Activated T-helper 1 cell treated with anti-CD3 and anti-CD28 coated beads, Interleukin-12 subunit alpha, Interleukin-12 subunit beta, Interleukin-2, Interleukin-4 antibody, amounts not matched to agents 30 ng/mL and 10 ng/mL and 1 ng/mL, durations not matched to agents 14 hours and 24 hours and 36 hours (primary cell): ENCODE data around the gene PKNOX2. TPM values are rescaled to one million over a fixed set of nuclear protein-coding genes. Genes with fewer than 3 reads are reported as not detected.

Experiments
- DNase-seq: peaks from one replicate; pipeline ENCODE4 v3.0.0; 2021; ENCODE audit warnings: low spot score
- H3K27ac Mint-ChIP-seq: one replicate; pipeline ENCODE4 v1.8.0; 2021; ENCODE audit warnings: mild to moderate bottlenecking, mixed read lengths
- H3K27me3 Mint-ChIP-seq: one replicate; pipeline ENCODE4 v1.8.0; 2022; ENCODE audit warnings: mild to moderate bottlenecking, moderate library complexity, mixed read lengths; ENCODE audit not compliant: insufficient read depth
- H3K36me3 Mint-ChIP-seq: one replicate; pipeline ENCODE4 v1.8.0; 2021; ENCODE audit warnings: low read depth, mixed read lengths
- H3K4me1 Mint-ChIP-seq: one replicate; pipeline ENCODE4 v1.8.0; 2021; ENCODE audit warnings: low read depth, mixed read lengths
- H3K4me3 Mint-ChIP-seq: one replicate; pipeline ENCODE4 v1.8.0; 2021; ENCODE audit warnings: mild to moderate bottlenecking, moderate library complexity, mixed read lengths
- H3K9me3 Mint-ChIP-seq: one replicate; pipeline ENCODE4 v1.8.0; 2021; ENCODE audit warnings: mixed read lengths
- intact Hi-C: fragments of 100-400 bp; cut with micrococcal nuclease; formaldehyde crosslinking; loops from one replicate; pipeline ENCODE4 v1.15.1; 2024
- total RNA-seq: library from RNA; stranded (reverse); gene quantifications from 2 replicates; pipeline ENCODE4 v1.2.3, GENCODE V29; 2022

PKNOX2 gene
- total RNA-seq, 1 donor from 2014 or later, result not detected

- Mint-ChIP-seq H3K36me3 (no peaks in the 10 kb centered on the region), H3K27me3 (peaks cover 3% of the 10 kb centered on the region), H3K4me1 (no peaks in the 10 kb centered on the region), H3K4me3 (no peak overlapping the region), H3K9me3 (no peaks in the 10 kb centered on the region), H3K27ac (no peak overlapping the region)
- no peak for DNase-seq
- intact Hi-C loops, result no loop called here
Observed at GRCh38 chr11:125271483-125272091, 107.0 kb downstream of the PKNOX2 start.

- Mint-ChIP-seq H3K4me3 (no peak overlapping the region), H3K36me3 (no peaks in the 10 kb centered on the region), H3K27me3 (peaks cover 3% of the 10 kb centered on the region), H3K9me3 (no peaks in the 10 kb centered on the region), H3K27ac (no peak overlapping the region), H3K4me1 (no peaks in the 10 kb centered on the region)
- no peak for DNase-seq
- intact Hi-C loops, result no loop called here
Observed at GRCh38 chr11:125272092-125272491, 107.5 kb downstream of the PKNOX2 start.

DNA sequence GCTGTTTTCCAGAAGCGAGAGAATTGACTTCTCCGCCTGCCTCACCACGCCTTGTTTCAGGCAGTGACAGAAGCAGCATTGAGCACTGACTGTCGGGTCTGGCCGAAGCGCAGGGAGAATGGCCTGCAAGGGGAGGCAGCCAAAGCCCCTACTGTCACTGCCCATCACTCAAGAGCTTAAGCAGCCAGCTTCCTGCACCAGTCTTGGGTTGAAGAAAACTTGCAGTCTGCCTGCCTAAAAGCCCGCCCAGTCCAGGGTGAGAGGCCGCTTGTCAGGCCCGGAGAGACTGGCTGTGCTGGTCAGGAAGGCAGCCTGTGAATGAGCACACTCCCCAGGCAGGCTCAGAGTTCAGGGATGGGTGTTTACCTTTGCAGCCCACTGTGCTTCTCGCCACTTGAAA is 108.3 kb downstream of the PKNOX2 start:
- Mint-ChIP-seq H3K36me3 (no peaks in the 10 kb centered on the region), H3K4me3 (no peak overlapping the region), H3K27ac (no peak overlapping the region), H3K27me3 (peaks cover 3% of the 10 kb centered on the region), H3K9me3 (no peaks in the 10 kb centered on the region), H3K4me1 (no peaks in the 10 kb centered on the region)
- intact Hi-C loops, result no loop called here
- no peak for DNase-seq

- H3K4me1 Mint-ChIP-seq, result no peaks in the 10 kb centered on the region
- H3K4me3 Mint-ChIP-seq, result no peak overlapping the region
- H3K27ac Mint-ChIP-seq, result no peak overlapping the region
- H3K9me3 Mint-ChIP-seq, result no peaks in the 10 kb centered on the region
- intact Hi-C loops, result no loop called here
- peaks cover 3% of the 10 kb centered on the region for H3K27me3 Mint-ChIP-seq
- H3K36me3 Mint-ChIP-seq, result no peaks in the 10 kb centered on the region
- no peak for DNase-seq
Observed at GRCh38 chr11:125273519-125274000, 109.0 kb downstream of the PKNOX2 start.

DNA sequence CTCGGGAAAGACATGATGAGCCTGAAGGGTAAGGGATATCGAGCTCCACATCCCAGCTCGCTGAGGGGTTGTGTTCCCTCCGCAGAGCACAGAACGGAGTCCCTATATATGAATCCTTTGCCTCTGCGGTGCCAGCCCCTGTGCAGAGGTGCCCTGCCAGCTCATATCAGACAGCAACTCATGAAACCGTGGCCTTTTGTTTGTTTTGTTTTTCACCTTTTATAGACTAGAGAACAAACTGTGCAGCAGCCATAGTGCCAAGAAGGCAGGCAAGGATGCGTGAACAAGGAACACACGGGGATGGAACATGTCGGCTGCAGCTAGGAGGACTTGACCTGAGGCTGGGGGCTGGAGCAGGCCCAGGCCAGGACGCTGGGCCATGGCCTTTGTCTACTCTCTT is 109.8 kb downstream of the PKNOX2 start:
- no peak for DNase-seq
- H3K27me3 Mint-ChIP-seq, result peaks cover 3% of the 10 kb centered on the region
- intact Hi-C loops, result no loop called here
- H3K4me1 Mint-ChIP-seq, result no peaks in the 10 kb centered on the region
- H3K27ac Mint-ChIP-seq, result no peak overlapping the region
- no peak overlapping the region for H3K4me3 Mint-ChIP-seq
- H3K36me3 Mint-ChIP-seq, result no peaks in the 10 kb centered on the region
- no peaks in the 10 kb centered on the region for H3K9me3 Mint-ChIP-seq

GRCh38 chr11:125274774-125275173 is 110.2 kb downstream of the PKNOX2 start:
- H3K36me3 Mint-ChIP-seq, result no peaks in the 10 kb centered on the region
- no peak for DNase-seq
- peaks cover 3% of the 10 kb centered on the region for H3K27me3 Mint-ChIP-seq
- H3K4me1 Mint-ChIP-seq, result no peaks in the 10 kb centered on the region
- H3K9me3 Mint-ChIP-seq, result no peaks in the 10 kb centered on the region
- intact Hi-C loops, result no loop called here
- no peak overlapping the region for H3K27ac Mint-ChIP-seq
- no peak overlapping the region for H3K4me3 Mint-ChIP-seq

DNA sequence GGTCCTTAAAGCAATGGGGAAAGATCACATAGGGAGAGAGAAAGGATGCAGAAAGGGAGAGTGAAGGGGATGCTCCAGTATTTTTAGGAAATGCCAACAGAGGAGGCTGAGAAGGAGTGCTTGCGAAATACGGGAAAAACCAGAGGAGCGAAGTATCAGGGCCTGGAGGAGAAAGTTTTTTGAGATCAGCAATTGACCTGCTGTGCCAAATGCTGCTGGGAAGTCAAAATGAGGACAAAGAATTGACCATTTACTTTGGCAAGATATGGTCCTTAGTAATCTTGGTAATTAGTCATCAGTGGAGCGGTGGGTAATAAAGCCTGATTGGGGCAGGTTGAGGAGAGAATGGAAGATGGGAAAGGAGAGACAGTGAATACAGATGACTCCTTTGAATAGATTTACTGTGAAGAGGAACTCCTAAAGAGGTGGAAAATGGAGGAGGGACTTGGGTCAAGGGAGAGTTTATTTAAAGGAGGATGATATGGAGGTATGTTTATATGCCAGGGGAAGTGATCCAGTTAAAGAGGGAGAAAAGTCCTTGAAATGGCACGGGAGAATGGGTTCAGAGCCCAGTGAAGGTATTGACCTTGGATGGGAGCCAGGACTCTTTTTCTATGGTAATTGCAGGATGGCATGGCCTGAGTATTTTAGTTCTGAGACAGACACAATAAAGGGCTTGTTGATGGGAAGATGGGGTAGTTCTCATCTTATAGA is 111.5 kb downstream of the PKNOX2 start:
- intact Hi-C loops, result no loop called here
- H3K36me3 Mint-ChIP-seq, result no peaks in the 10 kb centered on the region

DNA sequence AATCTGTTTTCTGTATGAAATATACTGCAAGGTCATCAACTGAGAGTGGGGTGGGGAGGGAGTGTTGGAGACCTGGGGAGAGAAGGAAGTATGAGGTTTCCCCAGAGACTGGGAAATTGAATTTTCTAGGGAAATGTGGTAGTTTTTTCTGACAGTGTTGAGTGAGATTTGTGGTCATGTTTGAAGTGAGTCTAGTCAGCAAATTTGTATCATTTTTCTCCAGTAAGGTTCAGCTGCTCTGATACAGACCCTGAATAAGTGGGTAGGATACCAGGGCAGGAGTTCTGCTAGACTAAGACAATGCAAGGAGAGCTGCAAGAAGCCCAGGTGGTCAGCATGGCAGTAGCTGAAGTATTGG is 112.0 kb downstream of the PKNOX2 start:
- Mint-ChIP-seq H3K27ac (no peak overlapping the region), H3K9me3 (no peaks in the 10 kb centered on the region), H3K36me3 (no peaks in the 10 kb centered on the region), H3K27me3 (peaks cover 3% of the 10 kb centered on the region), H3K4me1 (no peaks in the 10 kb centered on the region), H3K4me3 (no peak overlapping the region)
- no peak for DNase-seq
- intact Hi-C loops, result no loop called here

More for the DNA sequence above, 111.5 kb downstream of the PKNOX2 start:
- no peak for DNase-seq
- Mint-ChIP-seq H3K27ac (no peak overlapping the region), H3K4me3 (no peak overlapping the region), H3K4me1 (no peaks in the 10 kb centered on the region), H3K27me3 (peaks cover 3% of the 10 kb centered on the region), H3K9me3 (no peaks in the 10 kb centered on the region)

- intact Hi-C loops, result no loop called here
- Mint-ChIP-seq H3K27ac (no peak overlapping the region), H3K4me3 (no peak overlapping the region), H3K9me3 (no peaks in the 10 kb centered on the region), H3K36me3 (no peaks in the 10 kb centered on the region), H3K27me3 (no peaks in the 10 kb centered on the region), H3K4me1 (no peaks in the 10 kb centered on the region)
- DNase-seq, result no peak
Observed at GRCh38 chr11:125279676-125280418, 115.3 kb downstream of the PKNOX2 start.

DNA sequence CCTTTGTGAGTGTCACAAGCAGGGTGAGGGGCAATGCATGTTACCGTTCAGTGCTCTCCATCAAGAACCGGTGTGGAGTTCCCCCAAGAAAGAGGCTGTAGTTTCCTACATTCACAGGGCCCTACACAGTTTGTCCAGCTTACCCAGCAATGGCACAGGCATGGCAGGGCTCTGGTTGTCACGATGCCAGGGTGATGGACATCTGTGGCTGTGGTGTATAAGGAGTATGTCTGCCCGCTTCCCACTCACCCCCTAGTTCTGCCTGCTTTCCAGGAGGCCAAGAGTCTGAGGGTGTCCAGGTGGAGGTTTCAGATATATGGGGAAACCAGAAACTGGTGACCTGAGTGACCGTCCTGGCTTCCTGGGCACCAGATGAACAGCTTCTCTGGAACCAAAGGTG is 116.1 kb downstream of the PKNOX2 start:
- no peak for DNase-seq
- intact Hi-C loops, result no loop called here
- Mint-ChIP-seq H3K36me3 (no peaks in the 10 kb centered on the region), H3K9me3 (no peaks in the 10 kb centered on the region), H3K27me3 (no peaks in the 10 kb centered on the region), H3K27ac (no peak overlapping the region), H3K4me3 (no peak overlapping the region), H3K4me1 (no peaks in the 10 kb centered on the region)

DNA sequence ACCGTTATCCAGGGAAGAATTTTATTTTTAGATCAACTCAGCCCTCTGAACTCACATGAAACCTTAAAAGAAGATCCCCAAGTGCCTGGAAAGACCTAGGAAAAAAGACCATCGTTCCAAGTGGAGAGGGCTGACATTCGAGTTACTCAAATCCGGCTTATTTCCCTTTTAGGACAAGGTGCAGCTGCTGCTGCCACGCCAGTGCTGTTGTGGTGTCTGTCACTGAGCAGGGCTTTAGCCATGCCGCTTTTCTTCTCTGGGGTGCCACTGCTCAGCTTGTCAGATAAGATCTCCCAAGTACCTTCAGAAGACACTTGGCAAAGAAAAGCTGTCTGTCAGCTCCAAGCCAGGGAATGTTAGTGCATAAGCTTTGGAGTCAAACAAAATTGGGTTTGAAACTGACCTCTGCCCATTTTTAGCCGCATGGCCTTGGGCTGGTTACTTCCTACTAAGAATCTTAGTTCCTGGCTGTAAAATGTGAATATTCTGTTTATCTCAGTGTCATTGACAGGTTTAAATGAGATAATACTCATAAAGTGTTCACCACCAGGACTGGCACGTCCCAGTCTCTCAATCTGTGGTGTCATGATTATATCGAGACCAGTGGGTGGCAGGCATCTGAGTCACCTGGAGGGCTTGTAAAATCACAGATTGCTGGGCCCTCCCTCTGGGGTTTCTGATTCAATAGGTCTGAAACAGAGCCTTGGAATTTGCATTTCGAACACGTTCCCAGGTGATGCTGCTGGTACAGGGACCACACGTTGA is 117.5 kb downstream of the PKNOX2 start:
- no peak for DNase-seq
- Mint-ChIP-seq H3K36me3 (no peaks in the 10 kb centered on the region), H3K4me1 (no peaks in the 10 kb centered on the region), H3K27me3 (no peaks in the 10 kb centered on the region), H3K4me3 (no peak overlapping the region), H3K27ac (no peak overlapping the region), H3K9me3 (no peaks in the 10 kb centered on the region)
- intact Hi-C loops, result no loop called here

DNA sequence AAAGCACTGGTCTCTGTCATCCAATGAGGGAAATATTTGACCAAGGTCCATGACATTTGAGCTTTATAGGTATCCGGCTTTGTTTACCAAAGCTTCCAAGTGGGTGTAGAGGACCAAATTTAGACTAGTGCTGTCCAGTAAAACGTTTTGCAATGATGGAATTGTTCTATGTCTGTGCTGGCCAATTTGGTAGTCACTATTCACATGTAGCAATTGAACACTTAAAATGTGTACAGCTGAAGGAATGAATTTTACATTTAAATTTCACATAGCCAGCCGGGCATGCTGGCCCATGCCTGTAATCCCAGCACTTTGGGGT is 118.0 kb downstream of the PKNOX2 start:
- no peaks in the 10 kb centered on the region for H3K36me3 Mint-ChIP-seq
- no peaks in the 10 kb centered on the region for H3K9me3 Mint-ChIP-seq
- no peaks in the 10 kb centered on the region for H3K4me1 Mint-ChIP-seq
- H3K4me3 Mint-ChIP-seq, result no peak overlapping the region
- DNase-seq, result no peak
- H3K27me3 Mint-ChIP-seq, result no peaks in the 10 kb centered on the region
- intact Hi-C loops, result no loop called here
- no peak overlapping the region for H3K27ac Mint-ChIP-seq
